Astrocyte of the spinal cord (primary cell): ENCODE results near the gene ORC4.

Source experiments
- DNase-seq: peaks from one replicate; pipeline ENCODE4 v3.0.0; 2011; ENCODE audit warnings: low read depth, low spot score
- H3K4me3 ChIP-seq: 2 replicates; pipeline ENCODE4 v1.5.1; 2011; ENCODE audit warnings: low read depth, mild to moderate bottlenecking, low read length, moderate library complexity
- in situ Hi-C: cut with HindIII; loops from 2 replicates; pipeline ENCODE4 v1.10.0; 2017; ENCODE audit warnings: low sequenced_read_pairs
- TF ChIP-seq, protein P1 (sequence below): IDR thresholded peaks from 2 replicates; pipeline ENCODE4 v1.5.1; 2012; ENCODE audit warnings: low read depth, mild to moderate bottlenecking, low read length, inconsistent platforms

ORC4 gene

DNA sequence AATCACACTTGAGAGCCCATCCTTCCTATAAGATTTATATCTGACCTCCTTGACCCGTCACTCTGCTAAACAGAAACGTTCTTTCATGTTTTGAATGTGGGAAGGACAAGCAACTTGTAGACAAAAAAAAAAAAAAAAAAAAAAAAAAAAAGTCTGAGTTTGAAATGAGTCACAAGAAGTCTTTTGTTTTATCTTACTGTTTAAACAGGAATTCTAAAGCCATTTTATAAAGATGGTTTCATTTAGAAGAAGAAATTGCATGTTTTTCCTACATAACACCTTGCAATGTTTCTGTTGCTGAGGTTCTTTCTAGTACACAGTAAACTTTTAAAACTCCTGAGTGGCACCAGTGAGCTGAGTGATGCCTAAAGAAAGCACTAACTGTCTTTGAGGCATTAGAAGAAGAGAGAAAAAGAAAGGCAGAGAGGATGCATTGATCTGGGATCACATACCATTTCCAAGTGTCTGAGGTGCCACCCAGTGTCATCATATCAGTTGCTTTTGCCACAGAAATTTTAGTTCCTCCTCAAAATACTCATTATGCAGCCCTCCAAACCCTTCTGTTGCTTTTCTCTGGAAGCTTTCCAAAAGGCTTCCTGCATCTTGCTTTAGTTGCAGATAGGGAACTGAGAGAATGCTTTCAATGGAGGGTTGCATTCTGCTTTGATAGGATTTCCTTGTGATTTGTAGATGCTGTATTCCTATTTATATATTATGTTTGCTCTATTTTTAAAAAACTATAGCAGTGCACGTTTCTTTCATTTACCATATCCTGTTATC, 106.6 kb downstream of the ORC4 start:
- peak; percentile 28 for DNase-seq
- no peak overlapping the region for H3K4me3 ChIP-seq
- in situ Hi-C loops, result no loop called here
- TF ChIP-seq, protein P1, sequence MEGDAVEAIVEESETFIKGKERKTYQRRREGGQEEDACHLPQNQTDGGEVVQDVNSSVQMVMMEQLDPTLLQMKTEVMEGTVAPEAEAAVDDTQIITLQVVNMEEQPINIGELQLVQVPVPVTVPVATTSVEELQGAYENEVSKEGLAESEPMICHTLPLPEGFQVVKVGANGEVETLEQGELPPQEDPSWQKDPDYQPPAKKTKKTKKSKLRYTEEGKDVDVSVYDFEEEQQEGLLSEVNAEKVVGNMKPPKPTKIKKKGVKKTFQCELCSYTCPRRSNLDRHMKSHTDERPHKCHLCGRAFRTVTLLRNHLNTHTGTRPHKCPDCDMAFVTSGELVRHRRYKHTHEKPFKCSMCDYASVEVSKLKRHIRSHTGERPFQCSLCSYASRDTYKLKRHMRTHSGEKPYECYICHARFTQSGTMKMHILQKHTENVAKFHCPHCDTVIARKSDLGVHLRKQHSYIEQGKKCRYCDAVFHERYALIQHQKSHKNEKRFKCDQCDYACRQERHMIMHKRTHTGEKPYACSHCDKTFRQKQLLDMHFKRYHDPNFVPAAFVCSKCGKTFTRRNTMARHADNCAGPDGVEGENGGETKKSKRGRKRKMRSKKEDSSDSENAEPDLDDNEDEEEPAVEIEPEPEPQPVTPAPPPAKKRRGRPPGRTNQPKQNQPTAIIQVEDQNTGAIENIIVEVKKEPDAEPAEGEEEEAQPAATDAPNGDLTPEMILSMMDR, result no peak

DNA sequence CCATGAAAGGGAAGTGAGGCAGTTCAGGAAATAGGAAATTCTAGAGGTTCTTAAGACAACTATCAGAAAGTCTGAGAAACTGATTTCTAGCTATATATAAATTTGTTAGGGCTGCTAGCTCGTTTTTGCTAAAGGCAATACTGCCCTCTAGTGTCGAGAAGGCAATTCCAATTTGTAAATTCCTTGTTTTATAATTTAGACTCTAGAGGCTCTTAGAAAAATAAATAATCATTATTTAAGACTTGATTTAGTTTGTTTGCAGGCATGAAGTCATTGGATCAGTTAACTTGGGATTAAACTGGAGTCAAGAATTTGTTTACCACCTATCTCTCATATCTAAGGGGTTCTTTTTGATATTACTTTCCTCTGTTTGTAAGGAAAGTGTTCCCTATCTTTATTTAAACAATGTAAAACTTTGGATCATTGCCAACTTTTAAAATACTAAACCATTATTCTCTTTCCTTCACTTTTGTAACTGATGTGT, 109.5 kb downstream of the ORC4 start:
- DNase-seq, result peak; percentile 81
- in situ Hi-C loops, result no loop called here

DNA sequence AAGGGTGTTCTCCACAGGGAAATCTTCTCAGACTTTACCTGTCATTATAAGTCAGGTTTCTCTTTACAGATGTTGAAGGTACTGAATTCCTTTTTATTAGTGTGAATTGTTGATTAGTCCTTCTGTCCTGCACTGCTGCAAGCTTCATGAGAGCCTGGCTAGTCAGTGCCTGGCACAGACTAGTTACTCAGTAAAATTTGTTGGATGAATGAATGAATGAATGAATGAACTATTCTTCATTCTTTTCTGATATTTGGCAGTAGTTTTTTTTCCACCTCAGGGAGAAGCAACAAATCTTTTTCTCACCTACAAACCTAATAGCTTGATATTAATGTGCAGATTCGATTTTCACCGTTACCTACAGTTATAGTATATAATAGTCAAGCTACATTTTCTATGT, 111.4 kb downstream of the ORC4 start:
- no peak overlapping the region for H3K4me3 ChIP-seq
- TF ChIP-seq, protein P1, result no peak
- in situ Hi-C loops, result no loop called here
- DNase-seq, result no peak

More for the DNA sequence above, 109.5 kb downstream of the ORC4 start:
- TF ChIP-seq, protein P1, result peak; percentile 64
- no peak overlapping the region for H3K4me3 ChIP-seq

DNA sequence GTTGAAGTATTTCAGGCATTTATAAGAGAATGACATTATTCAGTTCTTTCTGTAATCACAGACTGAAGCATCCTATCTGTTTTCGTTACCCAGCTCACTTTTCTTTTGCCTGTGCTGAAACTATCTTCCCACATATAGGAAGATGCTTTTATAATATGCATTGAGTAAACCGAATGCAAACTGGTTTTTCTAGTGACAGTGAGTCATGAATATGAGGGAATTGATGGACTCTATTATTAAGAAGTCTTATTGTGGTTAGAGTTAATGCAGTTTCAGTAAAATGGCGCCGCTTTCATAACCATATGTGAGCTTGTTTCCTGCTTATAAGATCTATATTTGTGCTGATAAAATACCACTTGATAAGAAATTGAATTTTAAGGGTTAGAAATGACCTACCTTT, 116.5 kb downstream of the ORC4 start:
- in situ Hi-C loops, result no loop called here
- DNase-seq, result no peak
- no peak overlapping the region for H3K4me3 ChIP-seq
- TF ChIP-seq, protein P1, result no peak

DNA sequence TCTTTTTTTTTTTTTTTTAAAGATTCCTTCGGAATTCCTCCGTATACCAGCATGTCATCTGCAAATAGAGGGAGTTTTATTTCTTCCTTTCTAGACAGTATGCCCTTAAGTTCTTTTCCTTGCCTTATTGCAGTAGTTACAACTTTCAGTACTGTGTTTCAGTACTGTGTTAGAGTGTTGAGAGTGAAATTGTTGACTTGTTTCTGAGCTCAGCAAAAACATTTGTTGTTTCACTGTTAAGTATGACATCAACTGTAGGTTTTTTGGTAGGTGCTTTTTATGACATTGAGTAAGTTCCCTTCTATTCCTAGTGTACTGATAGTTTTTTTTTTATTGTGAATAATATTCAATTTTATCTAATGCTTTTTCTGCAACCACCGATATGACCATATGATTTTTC, 131.9 kb downstream of the ORC4 start:
- DNase-seq, result no peak
- TF ChIP-seq, protein P1, result no peak
- H3K4me3 ChIP-seq, result no peak overlapping the region
- in situ Hi-C loops, result no loop called here

DNA sequence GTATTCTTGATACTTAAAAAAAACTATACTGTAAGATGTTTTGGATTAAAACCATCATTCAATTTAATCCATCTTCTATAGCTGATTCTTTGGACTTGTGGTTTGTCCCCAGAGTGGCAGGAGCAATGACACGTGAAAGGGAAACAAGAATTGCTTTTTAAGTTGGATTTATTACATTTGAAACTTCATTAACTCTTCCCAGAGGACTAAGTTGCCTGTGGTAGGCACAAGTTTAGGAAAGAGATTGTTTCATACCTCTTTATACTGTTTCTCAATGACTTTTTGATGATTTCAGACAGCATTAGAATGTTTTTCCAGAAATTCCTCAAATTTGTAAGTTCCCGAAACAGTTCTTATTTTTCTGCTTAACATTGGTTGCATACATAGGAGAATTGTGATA, 134.4 kb downstream of the ORC4 start:
- in situ Hi-C loops, result no loop called here
- TF ChIP-seq, protein P1, result no peak
- no peak overlapping the region for H3K4me3 ChIP-seq
- no peak for DNase-seq
